Fibroblast of the aortic adventitia (primary cell): Measurements from ENCODE around the gene NOVA1. TPM values are rescaled to one million over a fixed set of nuclear protein-coding genes. Genes with fewer than 3 reads are reported as not detected.

Experiments used
- DNase-seq: peaks from one replicate; pipeline ENCODE4 v3.0.0-alpha.2; 2010; ENCODE audit warnings: low read depth
- H3K4me3 ChIP-seq: 2 replicates; pipeline ENCODE4 v1.5.1; 2011; ENCODE audit warnings: low read depth, mild to moderate bottlenecking, control low read depth, low read length, moderate library complexity
- total RNA-seq: library from RNA; depleted of rRNA; stranded (reverse); fragments of >200 nt; gene quantifications from 2 replicates; pipeline ENCODE4 v1.2.3, GENCODE V29; 2012; ENCODE audit warnings: low replicate concordance
- TF ChIP-seq, protein P1 (sequence below): IDR thresholded peaks from 2 replicates; pipeline ENCODE4 v1.5.1; 2011; ENCODE audit warnings: mild to moderate bottlenecking, low read length, control low read depth, inconsistent platforms; ENCODE audit not compliant: insufficient read depth

NOVA1 gene
- total RNA-seq, 1 donor: 16.9 TPM

DNA sequence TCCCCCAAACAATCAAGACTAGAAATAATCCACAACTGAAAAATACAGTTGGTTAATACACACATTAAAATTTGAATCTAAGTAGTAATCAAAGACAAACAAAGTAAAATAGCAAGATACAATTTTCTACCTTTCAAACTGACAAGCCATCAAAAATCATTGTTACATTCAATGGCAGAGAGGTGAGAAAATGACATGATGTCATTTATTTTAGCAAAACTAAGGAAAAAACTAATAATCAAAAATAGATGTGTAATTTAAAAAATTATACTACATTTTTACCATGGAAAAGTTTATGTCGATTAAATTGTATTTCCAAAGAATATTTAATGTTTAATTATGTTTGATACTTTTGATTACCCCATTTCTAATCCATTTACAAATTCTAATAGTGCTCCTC is 59.7 kb downstream of the NOVA1 start:
- no peak for DNase-seq
- TF ChIP-seq, protein P1, sequence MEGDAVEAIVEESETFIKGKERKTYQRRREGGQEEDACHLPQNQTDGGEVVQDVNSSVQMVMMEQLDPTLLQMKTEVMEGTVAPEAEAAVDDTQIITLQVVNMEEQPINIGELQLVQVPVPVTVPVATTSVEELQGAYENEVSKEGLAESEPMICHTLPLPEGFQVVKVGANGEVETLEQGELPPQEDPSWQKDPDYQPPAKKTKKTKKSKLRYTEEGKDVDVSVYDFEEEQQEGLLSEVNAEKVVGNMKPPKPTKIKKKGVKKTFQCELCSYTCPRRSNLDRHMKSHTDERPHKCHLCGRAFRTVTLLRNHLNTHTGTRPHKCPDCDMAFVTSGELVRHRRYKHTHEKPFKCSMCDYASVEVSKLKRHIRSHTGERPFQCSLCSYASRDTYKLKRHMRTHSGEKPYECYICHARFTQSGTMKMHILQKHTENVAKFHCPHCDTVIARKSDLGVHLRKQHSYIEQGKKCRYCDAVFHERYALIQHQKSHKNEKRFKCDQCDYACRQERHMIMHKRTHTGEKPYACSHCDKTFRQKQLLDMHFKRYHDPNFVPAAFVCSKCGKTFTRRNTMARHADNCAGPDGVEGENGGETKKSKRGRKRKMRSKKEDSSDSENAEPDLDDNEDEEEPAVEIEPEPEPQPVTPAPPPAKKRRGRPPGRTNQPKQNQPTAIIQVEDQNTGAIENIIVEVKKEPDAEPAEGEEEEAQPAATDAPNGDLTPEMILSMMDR: no peak
- H3K4me3 ChIP-seq: no peak overlapping the region

DNA sequence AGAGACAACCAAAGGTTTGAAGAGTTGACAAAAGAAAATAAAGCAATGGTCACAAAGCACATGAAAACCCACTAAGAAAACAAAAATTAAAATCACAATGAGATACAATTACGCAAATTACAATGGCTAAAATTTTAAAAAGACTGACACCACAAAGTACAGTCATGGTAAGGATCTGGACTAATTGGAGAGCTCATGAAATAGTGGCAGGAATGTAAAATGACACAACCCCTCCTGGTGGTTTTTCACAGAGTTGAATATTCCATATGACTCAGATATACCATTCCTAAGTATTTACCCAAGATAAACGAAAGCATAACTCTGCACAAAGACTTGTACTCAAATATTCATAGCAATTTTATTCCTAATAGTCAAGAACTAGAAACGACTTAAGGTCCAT is 65.9 kb downstream of the NOVA1 start:
- TF ChIP-seq, protein P1: peak; percentile 55
- DNase-seq: peak; percentile 80
- no peak overlapping the region for H3K4me3 ChIP-seq

DNA sequence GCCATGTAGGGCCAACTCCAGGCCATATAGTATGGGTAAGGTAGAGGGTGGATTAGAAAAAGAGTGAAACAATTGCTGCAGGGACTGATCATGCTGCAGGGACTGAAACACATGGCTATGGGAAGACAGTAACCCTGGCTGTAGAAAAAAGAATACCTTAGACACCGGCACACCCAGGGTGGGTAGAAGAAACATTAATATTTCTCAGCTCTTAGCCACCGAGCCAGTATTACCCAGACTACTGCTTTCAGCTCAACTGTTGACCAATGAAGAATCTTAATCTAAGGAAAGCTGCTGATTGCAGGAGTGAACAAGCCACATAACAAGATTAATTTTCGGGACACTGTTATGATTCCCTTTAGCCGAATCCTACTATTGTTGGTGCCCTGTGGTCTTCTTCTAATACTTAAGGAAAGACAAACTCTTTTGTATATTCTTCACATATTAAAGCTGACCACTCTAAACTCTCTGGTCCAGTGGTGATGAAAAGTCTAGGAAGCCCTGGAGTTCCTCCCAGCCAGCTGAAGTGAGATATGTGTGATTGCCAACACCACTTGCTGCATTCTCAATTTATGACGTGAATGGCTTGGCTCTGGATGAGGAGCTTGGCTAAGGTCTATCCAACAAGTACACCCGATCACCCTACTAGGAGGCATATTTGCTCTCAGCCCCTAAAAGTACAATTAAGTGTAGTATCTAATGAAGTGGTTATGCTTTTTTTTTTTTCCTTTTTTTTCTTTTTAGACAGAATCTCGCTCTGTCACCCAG is 69.2 kb downstream of the NOVA1 start:
- TF ChIP-seq, protein P1: no peak
- peak; percentile 95 for DNase-seq
- H3K4me3 ChIP-seq: no peak overlapping the region

DNA sequence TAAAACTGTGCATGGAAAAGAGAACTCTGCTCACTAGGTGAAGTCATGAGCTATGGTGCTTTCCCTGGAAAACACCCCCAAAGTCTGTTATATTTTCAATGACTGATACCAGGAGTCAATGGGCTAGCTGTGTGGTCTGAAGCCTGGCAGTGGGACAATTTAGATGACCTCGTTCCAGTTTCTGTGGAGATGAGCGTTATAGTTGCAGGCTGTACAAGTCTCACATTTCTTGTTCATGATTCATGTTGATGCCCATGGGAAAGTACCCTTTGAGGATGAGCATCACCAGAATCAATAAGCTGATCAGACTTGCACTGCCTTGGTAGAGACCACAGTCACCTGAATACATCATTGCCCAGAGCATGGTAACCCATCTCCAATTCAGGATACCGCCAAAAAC is 70.7 kb downstream of the NOVA1 start:
- peak; percentile 18 for DNase-seq
- no peak overlapping the region for H3K4me3 ChIP-seq
- TF ChIP-seq, protein P1: no peak

DNA sequence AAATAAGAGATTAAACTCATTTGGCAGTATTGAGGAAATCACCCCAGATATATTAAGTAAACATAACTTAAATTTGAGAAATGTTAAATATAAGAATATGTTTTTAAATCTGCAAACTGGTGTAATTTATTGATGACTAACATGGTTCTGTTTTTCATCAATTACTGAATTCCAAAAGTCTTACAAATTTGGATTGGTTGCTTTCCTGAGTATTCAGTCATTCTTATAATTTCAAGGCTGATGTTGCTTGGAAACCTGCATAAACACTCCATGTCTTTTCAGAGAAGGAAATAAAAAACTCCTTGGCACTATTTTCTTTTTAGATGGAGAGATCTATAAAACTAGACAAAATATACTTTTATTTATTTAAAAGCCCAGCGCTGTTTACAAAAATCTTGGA is 71.7 kb downstream of the NOVA1 start:
- DNase-seq: peak; percentile 69
- H3K4me3 ChIP-seq: no peak overlapping the region
- TF ChIP-seq, protein P1: no peak

DNA sequence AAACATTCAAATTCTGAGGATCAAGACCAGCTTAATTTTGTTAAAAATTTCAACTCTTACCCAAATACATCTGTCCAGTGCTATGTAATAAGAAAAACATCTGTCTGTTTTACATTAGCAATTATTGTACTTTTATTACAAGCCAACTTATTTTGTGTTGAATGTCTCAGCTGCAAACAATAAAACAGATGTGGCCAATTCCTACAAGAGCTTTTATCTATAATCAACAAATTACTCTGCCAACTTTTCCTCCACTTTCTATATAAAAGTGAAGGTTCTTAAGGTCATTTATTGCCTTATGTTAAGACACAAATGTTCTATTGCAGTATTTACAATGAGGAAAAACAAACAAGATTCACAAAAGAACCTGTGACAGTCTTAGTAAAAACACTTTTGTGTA is 72.7 kb downstream of the NOVA1 start:
- peak; percentile 58 for DNase-seq
- no peak overlapping the region for H3K4me3 ChIP-seq
- TF ChIP-seq, protein P1: no peak

DNA sequence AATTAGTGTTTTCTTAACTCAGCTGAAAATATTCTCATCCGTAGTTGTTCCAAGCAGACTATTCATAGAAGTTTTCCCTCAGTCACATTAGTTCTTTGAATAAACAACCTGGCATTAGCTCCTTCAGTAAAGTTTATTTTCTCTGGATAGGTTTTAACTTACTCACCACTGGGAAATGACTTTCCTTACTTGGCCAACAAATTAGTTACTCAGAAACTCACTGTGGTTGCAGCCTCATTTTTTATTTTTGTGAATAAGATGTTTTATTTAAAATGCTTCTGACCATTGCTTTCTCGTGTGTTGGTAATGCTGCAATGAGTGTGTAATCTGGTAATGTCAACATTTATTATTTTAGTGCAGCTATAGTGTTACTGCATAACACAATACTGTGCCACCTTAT is 74.9 kb downstream of the NOVA1 start:
- peak; percentile 88 for DNase-seq
- no peak overlapping the region for H3K4me3 ChIP-seq

More for the DNA sequence above, 74.9 kb downstream of the NOVA1 start:
- TF ChIP-seq, protein P1: no peak
